Measurements from ENCODE around the gene IL18RAP. TPM values are rescaled to one million over a fixed set of nuclear protein-coding genes. Genes with fewer than 3 reads are reported as not detected.

Gene IL18RAP
- total RNA-seq, 1 experiment from 2014 or later = not detected

DNA sequence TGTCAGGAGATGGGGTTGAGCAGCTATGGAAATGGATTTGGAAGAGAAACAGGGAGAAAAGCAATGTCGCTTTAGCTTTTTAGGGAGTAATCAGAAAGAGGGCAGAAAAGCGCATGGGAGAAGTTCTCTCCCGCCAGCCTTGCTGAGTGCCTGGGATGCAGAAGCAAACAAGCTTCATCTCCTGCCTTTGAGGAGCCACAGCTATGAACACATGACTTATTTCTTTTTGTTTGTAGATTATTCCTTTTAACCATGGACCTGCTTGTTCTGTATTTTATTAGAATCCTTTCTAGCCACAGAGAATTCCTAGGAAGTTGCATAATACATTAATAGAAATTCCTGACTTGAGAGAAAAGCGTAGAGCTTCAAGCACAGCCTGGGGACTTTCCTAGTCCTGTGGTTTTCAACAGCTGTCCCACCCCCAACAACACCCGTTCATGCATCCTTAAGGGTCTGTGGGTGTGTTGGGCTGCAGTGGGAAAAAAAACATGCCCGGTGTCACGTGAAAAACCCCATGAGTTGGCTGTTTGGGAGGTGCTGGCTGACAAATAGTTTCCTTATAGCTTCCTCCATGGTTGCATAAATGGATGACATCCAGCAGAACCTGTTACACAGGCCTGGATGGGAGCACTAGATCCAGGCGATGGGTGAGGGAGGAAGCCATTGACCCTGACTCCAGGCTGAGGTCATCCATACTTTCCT is 65.0 kb downstream of the IL18RAP start:
- intact Hi-C loops (cut with micrococcal nuclease; ENCODE audit: unreplicated experiment) = loop anchor here (2.0 kb wide), 1 partner anchor 33 kb away; no protein-coding TSS in a partner anchor
- H3K27me3 Mint-ChIP-seq (ENCODE audit: unreplicated experiment) = no peaks in the 10 kb centered on the region
- TF ChIP-seq, protein P1, sequence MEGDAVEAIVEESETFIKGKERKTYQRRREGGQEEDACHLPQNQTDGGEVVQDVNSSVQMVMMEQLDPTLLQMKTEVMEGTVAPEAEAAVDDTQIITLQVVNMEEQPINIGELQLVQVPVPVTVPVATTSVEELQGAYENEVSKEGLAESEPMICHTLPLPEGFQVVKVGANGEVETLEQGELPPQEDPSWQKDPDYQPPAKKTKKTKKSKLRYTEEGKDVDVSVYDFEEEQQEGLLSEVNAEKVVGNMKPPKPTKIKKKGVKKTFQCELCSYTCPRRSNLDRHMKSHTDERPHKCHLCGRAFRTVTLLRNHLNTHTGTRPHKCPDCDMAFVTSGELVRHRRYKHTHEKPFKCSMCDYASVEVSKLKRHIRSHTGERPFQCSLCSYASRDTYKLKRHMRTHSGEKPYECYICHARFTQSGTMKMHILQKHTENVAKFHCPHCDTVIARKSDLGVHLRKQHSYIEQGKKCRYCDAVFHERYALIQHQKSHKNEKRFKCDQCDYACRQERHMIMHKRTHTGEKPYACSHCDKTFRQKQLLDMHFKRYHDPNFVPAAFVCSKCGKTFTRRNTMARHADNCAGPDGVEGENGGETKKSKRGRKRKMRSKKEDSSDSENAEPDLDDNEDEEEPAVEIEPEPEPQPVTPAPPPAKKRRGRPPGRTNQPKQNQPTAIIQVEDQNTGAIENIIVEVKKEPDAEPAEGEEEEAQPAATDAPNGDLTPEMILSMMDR (IDR thresholded peaks at IDR 0.05; ENCODE audit: unreplicated experiment) = no peak
- peaks cover 5% of the 10 kb centered on the region for H3K36me3 Mint-ChIP-seq (ENCODE audit: insufficient read depth, unreplicated experiment)
- H3K4me1 Mint-ChIP-seq (ENCODE audit: low read depth, unreplicated experiment) = peaks cover 17% of the 10 kb centered on the region
- H3K9me3 Mint-ChIP-seq (ENCODE audit: low read depth, unreplicated experiment) = peaks cover under 1% of the 10 kb centered on the region
- no peak overlapping the region for H3K4me3 Mint-ChIP-seq (ENCODE audit: low read depth, unreplicated experiment)
- DNase-seq = peak; percentile 70
- BruUV-seq (replicated peaks) = no TSS peak
- peak overlapping the region; percentile 73 for H3K27ac Mint-ChIP-seq (ENCODE audit: unreplicated experiment)
- CTCF ChIA-PET = interaction anchor here (0.7 to 1.4 kb wide), 3 partner anchors 27 to 118 kb away, joined by 3 to 6 read pairs (median 3); no protein-coding TSS in a partner anchor

DNA sequence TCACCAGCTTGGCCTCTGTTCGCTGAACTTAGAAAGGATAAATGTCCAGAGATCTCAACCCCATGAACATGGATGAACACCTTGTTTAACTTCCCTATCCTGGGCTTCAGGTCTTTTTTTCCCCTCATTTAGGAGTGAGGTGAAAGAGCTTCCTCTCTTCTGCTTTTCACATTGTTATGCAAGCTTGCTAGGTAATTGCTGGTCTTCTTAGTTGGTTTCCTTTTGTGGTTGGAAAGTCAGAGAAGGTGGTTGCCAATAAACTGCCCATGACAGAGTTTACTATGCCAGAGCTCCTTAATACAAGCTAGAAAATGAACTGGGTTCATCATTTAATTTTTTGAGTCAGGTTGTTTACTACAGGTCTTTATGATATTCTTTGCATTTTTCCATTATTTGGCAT is 66.7 kb downstream of the IL18RAP start:
- Mint-ChIP-seq H3K4me3 (ENCODE audit: low read depth, unreplicated experiment) (no peak overlapping the region), H3K27ac (ENCODE audit: unreplicated experiment) (no peak overlapping the region), H3K36me3 (ENCODE audit: insufficient read depth, unreplicated experiment) (peaks cover 5% of the 10 kb centered on the region), H3K4me1 (ENCODE audit: low read depth, unreplicated experiment) (peaks cover 17% of the 10 kb centered on the region), H3K27me3 (ENCODE audit: unreplicated experiment) (no peaks in the 10 kb centered on the region), H3K9me3 (ENCODE audit: low read depth, unreplicated experiment) (peaks cover 7% of the 10 kb centered on the region)
- no peak for DNase-seq
- intact Hi-C loops (cut with micrococcal nuclease; ENCODE audit: unreplicated experiment) = loop anchor here (2.0 kb wide), 1 partner anchor 31 kb away; no protein-coding TSS in a partner anchor
- no TSS peak for BruUV-seq (replicated peaks)
- TF ChIP-seq, protein P1 (IDR thresholded peaks at IDR 0.05; ENCODE audit: unreplicated experiment) = no peak
- CTCF ChIA-PET = interaction anchor here (1.3 kb wide), 1 partner anchor 24 kb away, joined by 4 read pairs; no protein-coding TSS in a partner anchor

DNA sequence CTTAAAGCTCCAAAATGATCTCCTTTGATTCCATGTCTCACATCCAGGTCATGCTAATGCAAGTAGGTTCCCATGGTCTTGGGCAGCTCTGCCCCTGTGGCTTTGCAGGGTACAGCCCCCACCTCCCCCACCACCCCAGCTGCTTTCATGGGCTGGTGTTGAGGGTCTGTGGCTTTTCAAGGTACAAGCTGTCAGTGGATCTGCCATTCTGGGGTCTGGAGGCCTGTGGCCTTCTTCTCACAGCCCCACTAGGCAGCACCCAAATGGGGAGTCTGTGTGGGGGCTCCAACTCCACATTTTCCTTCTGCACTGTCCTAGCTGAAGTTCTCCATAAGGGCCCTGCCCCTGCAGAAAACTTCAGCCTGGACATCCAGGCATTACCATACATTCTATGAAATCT is 69.0 kb downstream of the IL18RAP start:
- TF ChIP-seq, protein P1 (IDR thresholded peaks at IDR 0.05; ENCODE audit: unreplicated experiment) = no peak
- H3K4me3 Mint-ChIP-seq (ENCODE audit: low read depth, unreplicated experiment) = no peak overlapping the region
- peaks cover 7% of the 10 kb centered on the region for H3K9me3 Mint-ChIP-seq (ENCODE audit: low read depth, unreplicated experiment)
- DNase-seq = no peak
- peaks cover 12% of the 10 kb centered on the region for H3K4me1 Mint-ChIP-seq (ENCODE audit: low read depth, unreplicated experiment)
- CTCF ChIA-PET = no interaction called here
- no peak overlapping the region for H3K27ac Mint-ChIP-seq (ENCODE audit: unreplicated experiment)
- no peaks in the 10 kb centered on the region for H3K27me3 Mint-ChIP-seq (ENCODE audit: unreplicated experiment)
- H3K36me3 Mint-ChIP-seq (ENCODE audit: insufficient read depth, unreplicated experiment) = peaks cover 5% of the 10 kb centered on the region
- no TSS peak for BruUV-seq (replicated peaks)
- intact Hi-C loops (cut with micrococcal nuclease; ENCODE audit: unreplicated experiment) = no loop called here

DNA sequence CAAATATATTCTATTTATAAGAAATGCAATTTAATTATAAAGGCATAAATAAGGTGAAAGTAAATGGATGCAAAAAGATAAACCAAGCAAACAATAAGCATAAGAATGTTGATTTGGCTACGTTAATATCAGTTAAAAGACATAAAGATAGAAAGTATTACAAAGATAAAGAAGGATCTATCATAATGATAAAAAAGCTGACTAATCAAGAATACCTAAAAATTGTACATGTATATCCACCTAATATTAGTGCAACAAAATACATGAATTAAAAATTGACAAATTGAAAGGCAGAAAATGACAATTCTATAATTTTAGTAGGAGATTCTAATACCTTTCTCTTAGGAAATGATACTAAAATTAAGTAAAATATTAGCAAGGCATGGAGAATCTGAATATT is 71.6 kb downstream of the IL18RAP start:
- intact Hi-C loops (cut with micrococcal nuclease; ENCODE audit: unreplicated experiment) = no loop called here
- BruUV-seq (replicated peaks) = no TSS peak
- H3K4me1 Mint-ChIP-seq (ENCODE audit: low read depth, unreplicated experiment) = peaks cover 13% of the 10 kb centered on the region
- peaks cover 7% of the 10 kb centered on the region for H3K9me3 Mint-ChIP-seq (ENCODE audit: low read depth, unreplicated experiment)
- no peaks in the 10 kb centered on the region for H3K36me3 Mint-ChIP-seq (ENCODE audit: insufficient read depth, unreplicated experiment)
- no peaks in the 10 kb centered on the region for H3K27me3 Mint-ChIP-seq (ENCODE audit: unreplicated experiment)
- no peak overlapping the region for H3K27ac Mint-ChIP-seq (ENCODE audit: unreplicated experiment)
- H3K4me3 Mint-ChIP-seq (ENCODE audit: low read depth, unreplicated experiment) = no peak overlapping the region
- DNase-seq = no peak
- TF ChIP-seq, protein P1 (IDR thresholded peaks at IDR 0.05; ENCODE audit: unreplicated experiment) = no peak
- CTCF ChIA-PET = no interaction called here

Data from Calu3 (cell line).